Nephron (organoid): ENCODE data around the gene ARID5B.

Source experiments
- H3K27ac Mint-ChIP-seq, 3 experiments: 2 replicates each; pipeline ENCODE4 v1.8.0; 2020; ENCODE audit warnings: mixed read lengths in 3 of 3, mild to moderate bottlenecking in 2 of 3, moderate library complexity in 1 of 3
- H3K27me3 Mint-ChIP-seq: 2 replicates; pipeline ENCODE4 v1.8.0; 2021; ENCODE audit warnings: low read depth, mild to moderate bottlenecking, moderate library complexity, mixed read lengths
- H3K36me3 Mint-ChIP-seq: 2 replicates; pipeline ENCODE4 v1.8.0; 2020; ENCODE audit warnings: low read depth, mixed read lengths
- H3K4me1 Mint-ChIP-seq: 2 replicates; pipeline ENCODE4 v1.8.0; 2020; ENCODE audit warnings: mixed read lengths
- H3K4me3 Mint-ChIP-seq, 3 experiments: 2 replicates each; pipeline ENCODE4 v1.8.0; 2020; ENCODE audit warnings: mild to moderate bottlenecking in 3 of 3, mixed read lengths in 3 of 3, moderate library complexity in 2 of 3
- H3K9me3 Mint-ChIP-seq: 2 replicates; pipeline ENCODE4 v1.8.0; 2020; ENCODE audit warnings: mixed read lengths
- TF ChIP-seq, protein P1 (sequence below), 3 experiments: fragments of 200-600 bp; sonication (generic); IDR thresholded peaks; one replicate each; pipeline ENCODE4 v1.5.0; 2021; ENCODE audit warnings: antibody characterized with exemption in 3 of 3; ENCODE audit not compliant: unreplicated experiment in 3 of 3

The ARID5B gene

DNA sequence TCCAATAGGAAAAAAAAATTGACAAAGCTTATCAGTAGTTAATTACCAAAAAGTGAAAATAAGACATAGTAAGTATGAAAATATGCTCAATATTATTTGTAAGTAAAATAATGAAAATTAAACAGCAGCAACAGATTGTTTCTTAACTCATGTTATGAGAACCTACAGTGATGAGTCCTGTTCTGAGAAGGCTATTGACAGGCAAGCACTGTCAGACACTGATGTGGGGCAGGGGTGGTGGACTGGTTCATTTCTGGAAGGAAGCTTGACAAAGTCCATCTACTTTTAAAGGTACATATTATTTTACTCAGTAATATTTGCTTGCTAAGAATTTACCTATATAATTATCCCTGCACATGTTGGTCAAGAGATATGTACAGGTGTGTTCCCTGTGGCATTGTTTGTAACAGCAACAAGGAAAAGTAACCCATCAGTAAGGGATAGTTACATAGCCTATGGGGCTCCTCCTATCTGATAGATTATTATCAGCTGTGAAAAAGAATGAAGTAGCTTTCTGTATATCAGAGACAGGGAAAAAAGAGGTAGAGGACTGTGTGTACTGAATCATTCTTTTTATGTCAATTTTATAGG, 205.5 kb downstream of the ARID5B start:
- Mint-ChIP-seq H3K9me3 (no peaks in the 10 kb centered on the region), H3K4me1 (no peaks in the 10 kb centered on the region), H3K4me3 (no peak overlapping the region), H3K27ac (no peak overlapping the region), H3K36me3 (no peaks in the 10 kb centered on the region), H3K27me3 (no peaks in the 10 kb centered on the region)
- TF ChIP-seq, protein P1, sequence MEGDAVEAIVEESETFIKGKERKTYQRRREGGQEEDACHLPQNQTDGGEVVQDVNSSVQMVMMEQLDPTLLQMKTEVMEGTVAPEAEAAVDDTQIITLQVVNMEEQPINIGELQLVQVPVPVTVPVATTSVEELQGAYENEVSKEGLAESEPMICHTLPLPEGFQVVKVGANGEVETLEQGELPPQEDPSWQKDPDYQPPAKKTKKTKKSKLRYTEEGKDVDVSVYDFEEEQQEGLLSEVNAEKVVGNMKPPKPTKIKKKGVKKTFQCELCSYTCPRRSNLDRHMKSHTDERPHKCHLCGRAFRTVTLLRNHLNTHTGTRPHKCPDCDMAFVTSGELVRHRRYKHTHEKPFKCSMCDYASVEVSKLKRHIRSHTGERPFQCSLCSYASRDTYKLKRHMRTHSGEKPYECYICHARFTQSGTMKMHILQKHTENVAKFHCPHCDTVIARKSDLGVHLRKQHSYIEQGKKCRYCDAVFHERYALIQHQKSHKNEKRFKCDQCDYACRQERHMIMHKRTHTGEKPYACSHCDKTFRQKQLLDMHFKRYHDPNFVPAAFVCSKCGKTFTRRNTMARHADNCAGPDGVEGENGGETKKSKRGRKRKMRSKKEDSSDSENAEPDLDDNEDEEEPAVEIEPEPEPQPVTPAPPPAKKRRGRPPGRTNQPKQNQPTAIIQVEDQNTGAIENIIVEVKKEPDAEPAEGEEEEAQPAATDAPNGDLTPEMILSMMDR (IDR thresholded peaks at IDR 0.05; ENCODE audit: unreplicated experiment in 3 of 3) = no peak

DNA sequence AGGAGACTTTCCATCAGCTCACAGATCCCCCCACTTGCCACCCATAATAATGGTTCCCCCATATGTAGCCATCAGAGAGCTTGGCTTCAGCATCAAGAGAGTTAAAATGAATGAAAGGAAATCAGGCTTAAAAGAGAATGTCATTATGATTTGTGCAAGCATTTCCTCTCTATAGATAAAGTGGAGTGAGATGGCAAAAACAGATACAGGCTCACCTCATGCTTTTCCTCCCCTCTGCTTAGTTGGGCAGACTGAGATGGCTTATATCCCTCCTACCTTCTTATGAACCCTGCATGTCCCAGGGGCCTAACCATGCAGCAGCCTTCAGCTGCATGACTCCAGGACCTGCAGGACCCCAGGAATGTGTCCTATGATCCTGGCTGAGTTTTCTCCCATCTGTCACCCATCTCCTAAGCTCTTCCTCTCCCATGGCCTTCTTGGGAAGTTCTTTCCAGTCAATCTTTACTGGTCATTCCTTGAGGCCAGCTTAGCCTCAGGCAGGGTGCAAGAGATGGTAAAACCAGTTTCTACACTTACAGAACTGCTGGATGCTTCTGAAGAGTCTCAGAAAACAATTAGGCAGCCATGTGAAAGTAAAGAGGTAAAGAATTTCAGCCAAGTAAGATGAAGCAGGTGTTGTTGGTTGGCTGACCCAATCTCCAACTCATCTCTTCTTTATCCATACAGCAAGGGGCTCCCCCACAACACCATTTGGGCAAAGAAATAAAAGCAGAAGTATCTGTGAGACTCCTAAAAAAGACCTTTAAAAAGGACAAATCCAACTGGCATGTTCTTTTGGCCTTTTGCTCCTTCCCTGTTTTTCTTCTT, 207.5 kb downstream of the ARID5B start:
- Mint-ChIP-seq H3K36me3 (no peaks in the 10 kb centered on the region), H3K9me3 (no peaks in the 10 kb centered on the region), H3K27ac (peak overlapping the region in 2 of 3 experiments; percentile 19 to 62), H3K4me3 (no peak overlapping the region), H3K27me3 (no peaks in the 10 kb centered on the region), H3K4me1 (no peaks in the 10 kb centered on the region)
- TF ChIP-seq, protein P1 (IDR thresholded peaks at IDR 0.05; ENCODE audit: unreplicated experiment in 3 of 3) = no peak

DNA sequence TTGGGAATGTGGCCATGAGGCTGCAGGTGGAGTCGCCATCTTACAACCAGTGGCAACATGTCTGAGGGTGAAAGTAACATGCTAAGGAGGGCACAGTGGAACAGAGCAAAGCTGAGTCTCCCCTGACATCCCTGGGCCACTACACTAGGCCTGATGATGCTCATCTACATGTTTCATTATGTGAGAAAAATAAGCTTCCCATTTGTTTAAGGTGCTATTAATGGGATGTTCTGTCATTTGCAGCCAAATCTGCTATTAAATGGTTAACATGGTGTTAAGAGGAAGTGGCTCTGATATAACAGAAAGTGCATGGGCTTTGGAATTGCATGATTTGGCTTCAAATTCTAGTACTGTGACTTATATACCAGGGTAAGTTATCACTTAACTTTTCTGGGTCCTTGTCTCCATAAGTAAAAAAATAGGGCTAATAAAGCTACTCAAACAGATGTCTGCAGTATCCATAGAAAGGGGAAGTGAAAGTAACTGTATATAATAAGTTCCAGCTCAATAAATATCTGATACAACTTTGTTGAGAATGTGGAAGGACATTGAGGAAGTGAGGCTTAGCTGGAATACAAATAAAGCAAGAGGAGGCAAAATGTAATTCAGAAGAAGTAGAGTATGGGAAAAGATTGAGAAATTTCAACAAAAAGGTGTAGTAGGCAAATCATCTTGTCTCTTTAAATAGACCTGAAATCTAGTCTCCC, 208.2 kb downstream of the ARID5B start:
- TF ChIP-seq, protein P1 (IDR thresholded peaks at IDR 0.05; ENCODE audit: unreplicated experiment in 3 of 3) = no peak
- no peak overlapping the region for H3K27ac Mint-ChIP-seq
- H3K27me3 Mint-ChIP-seq = no peaks in the 10 kb centered on the region
- no peaks in the 10 kb centered on the region for H3K9me3 Mint-ChIP-seq
- H3K4me1 Mint-ChIP-seq = no peaks in the 10 kb centered on the region
- H3K36me3 Mint-ChIP-seq = no peaks in the 10 kb centered on the region
- no peak overlapping the region for H3K4me3 Mint-ChIP-seq

DNA sequence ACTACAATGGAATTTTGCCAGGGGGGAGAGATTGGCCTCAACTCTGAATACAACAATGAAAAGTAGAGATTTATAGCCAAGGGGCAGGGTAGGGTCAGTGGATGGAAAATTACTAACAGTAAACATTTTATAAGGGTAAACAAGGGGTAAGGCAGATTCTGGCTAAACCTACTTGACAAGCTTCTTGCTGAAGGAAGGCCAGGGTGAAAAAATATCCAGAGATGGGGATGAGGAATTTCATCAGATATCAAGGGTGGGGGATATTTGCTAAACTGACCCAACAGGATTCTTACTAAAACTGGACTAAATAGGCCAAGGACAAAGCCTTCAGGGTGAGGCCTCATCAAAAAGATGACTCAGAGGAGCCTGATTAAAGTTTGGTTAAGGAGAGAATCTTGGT, 210.8 kb downstream of the ARID5B start:
- Mint-ChIP-seq H3K27ac (no peak overlapping the region), H3K4me3 (no peak overlapping the region), H3K36me3 (no peaks in the 10 kb centered on the region), H3K4me1 (no peaks in the 10 kb centered on the region), H3K27me3 (no peaks in the 10 kb centered on the region), H3K9me3 (no peaks in the 10 kb centered on the region)
- TF ChIP-seq, protein P1 (IDR thresholded peaks at IDR 0.05; ENCODE audit: unreplicated experiment in 3 of 3) = no peak

DNA sequence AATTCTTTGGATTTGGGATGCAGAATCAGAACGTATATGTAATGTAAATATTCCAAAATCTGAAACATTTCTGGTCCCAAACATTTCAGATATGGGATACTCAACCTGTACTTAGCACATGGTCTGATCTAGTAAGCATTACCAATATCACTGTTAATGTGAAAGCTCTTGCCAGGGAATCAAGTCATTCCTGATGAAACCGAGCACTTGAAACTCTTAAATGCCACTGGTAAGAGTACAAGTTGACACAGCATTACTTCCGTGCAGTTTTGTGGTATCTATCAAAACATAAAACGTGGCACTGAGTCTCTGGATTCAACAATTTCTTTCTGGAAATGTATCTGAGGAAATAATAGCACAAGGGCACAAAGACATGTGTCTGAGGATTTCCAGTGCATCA, 211.5 kb downstream of the ARID5B start:
- Mint-ChIP-seq H3K36me3 (no peaks in the 10 kb centered on the region), H3K4me3 (no peak overlapping the region), H3K27ac (no peak overlapping the region), H3K4me1 (no peaks in the 10 kb centered on the region), H3K9me3 (no peaks in the 10 kb centered on the region), H3K27me3 (no peaks in the 10 kb centered on the region)
- TF ChIP-seq, protein P1 (IDR thresholded peaks at IDR 0.05; ENCODE audit: unreplicated experiment in 3 of 3) = no peak
